Stimulated activated CD8-positive, alpha-beta memory T cell treated with anti-CD3 and anti-CD28 coated beads, Interleukin-4, amount 100 ng/mL, for 24 hours (primary cell): ENCODE data around the gene CDYL.

ENCODE experiments used
- DNase-seq: peaks from one replicate; pipeline ENCODE4 v3.0.0-alpha.2; 2020; ENCODE audit warnings: low read depth

Gene CDYL

GRCh38 chr6:4964675-4965561 lies 188.7 kb downstream of the CDYL start:
- no peak for DNase-seq

DNA sequence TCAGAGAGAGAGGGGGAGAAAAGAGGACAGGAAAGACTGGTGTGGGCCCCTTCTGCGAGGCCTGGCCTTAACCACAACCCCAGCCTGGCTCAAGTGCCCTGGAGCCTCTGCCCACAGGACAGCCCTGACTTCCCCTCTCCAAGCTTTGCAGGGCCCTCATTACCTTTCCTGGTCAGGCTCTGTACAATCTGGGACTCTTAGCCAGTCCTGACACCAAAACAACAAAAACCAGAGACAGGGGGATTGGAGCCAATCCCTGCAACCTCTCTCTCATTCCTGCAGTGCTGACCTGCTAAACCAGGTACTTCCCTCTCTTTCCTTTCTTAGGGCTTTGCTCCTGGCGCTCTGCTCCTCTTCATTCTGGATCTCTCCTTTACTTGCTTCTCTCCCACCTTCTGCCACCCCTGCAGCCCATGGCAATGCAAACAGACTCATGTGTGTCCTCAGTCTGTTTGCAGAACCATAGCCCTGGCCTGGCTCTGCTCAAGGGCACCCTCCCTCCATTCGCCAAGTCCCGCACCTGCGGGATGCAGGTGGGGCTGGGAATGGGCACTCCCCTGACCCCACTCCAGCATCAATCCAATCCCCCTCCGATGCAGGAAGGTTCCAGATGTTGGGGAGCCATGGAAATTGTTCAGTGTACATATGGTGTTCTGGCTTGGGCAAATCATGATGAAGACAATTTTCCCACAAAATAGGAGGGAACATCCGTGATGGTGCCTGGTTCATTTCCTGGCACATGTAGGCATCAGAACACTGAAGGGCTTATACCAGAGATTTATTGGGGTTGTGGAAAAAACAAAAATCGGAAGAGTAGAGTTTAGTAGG lies 189.6 kb downstream of the CDYL start:
- DNase-seq = no peak

- no peak for DNase-seq
Measured at GRCh38 chr6:4967301-4968030, 191.3 kb downstream of the CDYL start.

GRCh38 chr6:4969609-4970285 lies 193.5 kb downstream of the CDYL start:
- DNase-seq = no peak

- no peak for DNase-seq
Measured at GRCh38 chr6:4970739-4971395, 194.7 kb downstream of the CDYL start.

GRCh38 chr6:4971851-4972250 lies 195.6 kb downstream of the CDYL start:
- DNase-seq = no peak

GRCh38 chr6:4972438-4972837 lies 196.2 kb downstream of the CDYL start:
- no peak for DNase-seq

- DNase-seq = no peak
Measured at GRCh38 chr6:4973415-4973814, 197.2 kb downstream of the CDYL start.

GRCh38 chr6:4973982-4974745 lies 198.0 kb downstream of the CDYL start:
- no peak for DNase-seq

DNA sequence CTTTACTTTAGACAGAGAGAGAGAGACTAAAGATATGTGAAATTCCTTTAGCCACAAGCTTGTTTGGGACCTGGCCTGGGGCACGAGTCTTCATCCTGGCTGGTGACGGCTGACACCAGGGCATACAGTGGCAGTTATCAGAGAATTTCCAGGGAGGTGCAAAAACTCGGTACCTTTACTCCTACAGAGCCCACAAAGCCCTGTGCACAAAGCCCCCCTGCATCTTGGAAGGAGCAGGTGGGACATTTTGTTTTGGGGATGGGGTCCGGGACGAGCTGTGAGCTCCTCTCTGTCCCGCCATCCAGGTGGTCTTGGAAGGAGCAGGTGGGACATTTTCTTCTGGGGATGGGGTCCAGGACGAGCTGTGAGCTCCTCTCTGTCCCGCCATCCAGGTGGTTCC lies 198.8 kb downstream of the CDYL start:
- DNase-seq = no peak

DNA sequence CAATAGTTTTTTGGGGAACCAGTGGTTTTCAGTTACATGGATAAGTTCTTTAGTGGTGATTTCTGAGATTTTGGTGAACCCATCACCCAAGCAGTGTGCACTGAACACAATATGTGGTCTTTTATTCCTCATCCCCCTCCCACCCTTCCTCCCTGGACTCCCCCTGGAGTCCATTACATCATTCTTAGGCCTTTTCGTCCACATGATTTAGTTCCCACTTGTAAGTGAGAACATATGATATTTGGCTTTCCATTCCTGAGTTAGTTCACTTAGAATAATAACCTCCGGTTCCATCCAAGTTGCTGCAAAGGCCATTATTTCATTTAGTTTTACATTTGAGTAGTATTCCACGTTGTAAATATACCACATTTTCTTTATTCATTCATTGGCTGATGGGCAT lies 199.3 kb downstream of the CDYL start:
- DNase-seq = no peak

GRCh38 chr6:4977468-4977867 lies 201.3 kb downstream of the CDYL start:
- DNase-seq = no peak

GRCh38 chr6:4979426-4979825 lies 203.2 kb downstream of the CDYL start:
- DNase-seq = no peak

- no peak for DNase-seq
Measured at GRCh38 chr6:4981761-4982160, 205.6 kb downstream of the CDYL start.

DNA sequence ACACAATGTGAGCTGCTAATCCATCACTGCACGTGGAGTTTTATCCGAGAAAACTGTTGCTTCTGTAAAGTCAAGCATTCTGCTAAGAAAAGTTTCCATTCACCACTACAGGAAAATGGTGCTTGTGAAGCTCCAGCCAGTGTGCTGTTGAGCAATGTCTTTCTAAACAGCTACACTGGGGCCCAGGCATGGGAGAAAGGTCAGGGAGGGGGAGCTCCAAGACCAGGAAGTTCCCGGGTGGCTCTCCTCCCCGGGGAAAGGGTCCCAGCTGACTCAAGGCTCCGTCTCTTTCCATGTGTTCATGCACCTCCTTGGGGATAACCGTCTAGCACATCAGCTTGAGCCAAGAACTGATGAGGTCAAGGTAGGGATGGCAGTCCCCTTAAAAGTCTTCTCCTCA lies 207.1 kb downstream of the CDYL start:
- no peak for DNase-seq

GRCh38 chr6:4986999-4987398 lies 210.8 kb downstream of the CDYL start:
- DNase-seq = no peak

- no peak for DNase-seq
Measured at GRCh38 chr6:4987432-4987831, 211.2 kb downstream of the CDYL start.

- no peak for DNase-seq
Measured at GRCh38 chr6:4994741-4995140, 218.5 kb downstream of the CDYL start.

DNA sequence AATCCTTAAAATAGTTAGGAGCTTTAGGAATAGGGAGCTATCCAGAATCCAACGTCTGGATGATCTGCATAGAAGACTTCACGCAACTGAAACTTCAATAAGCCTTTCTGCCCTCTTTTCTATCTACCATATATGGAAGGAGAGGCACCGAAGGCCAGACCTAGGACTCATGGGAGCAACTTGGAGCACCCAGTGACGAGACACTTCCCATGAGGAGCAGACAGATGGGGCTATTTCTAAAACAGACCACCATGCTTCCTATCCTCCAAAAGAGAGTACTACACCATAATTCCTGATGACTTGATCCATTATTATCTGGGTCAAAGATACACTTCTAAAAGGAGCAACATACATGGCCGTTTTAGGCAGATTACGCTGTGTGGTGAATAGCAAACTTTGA lies 221.7 kb downstream of the CDYL start:
- DNase-seq = no peak

GRCh38 chr6:4999586-4999985 lies 223.4 kb downstream of the CDYL start:
- no peak for DNase-seq
